ENCODE measurements around the gene STXBP6.

Gene STXBP6

GRCh38 chr14:24925771-24926374, 124.1 kb downstream of the STXBP6 start:
- TF ChIP-seq FOXP2 (optimal IDR thresholded peaks at IDR 0.05; ENCODE audit: borderline replicate concordance, extremely low read depth, extremely low read length, insufficient read depth) (no peak), POLR2AphosphoS5 (IDR thresholded peaks at IDR 0.05; ENCODE audit: low read depth, low read length) (no peak), SIN3A (IDR thresholded peaks at IDR 0.05; ENCODE audit: borderline replicate concordance, insufficient read depth, low read length) (no peak), TAF1 (IDR thresholded peaks at IDR 0.05; ENCODE audit: borderline replicate concordance, insufficient read depth, low read length) (no peak)
- TF ChIP-seq, protein P1, sequence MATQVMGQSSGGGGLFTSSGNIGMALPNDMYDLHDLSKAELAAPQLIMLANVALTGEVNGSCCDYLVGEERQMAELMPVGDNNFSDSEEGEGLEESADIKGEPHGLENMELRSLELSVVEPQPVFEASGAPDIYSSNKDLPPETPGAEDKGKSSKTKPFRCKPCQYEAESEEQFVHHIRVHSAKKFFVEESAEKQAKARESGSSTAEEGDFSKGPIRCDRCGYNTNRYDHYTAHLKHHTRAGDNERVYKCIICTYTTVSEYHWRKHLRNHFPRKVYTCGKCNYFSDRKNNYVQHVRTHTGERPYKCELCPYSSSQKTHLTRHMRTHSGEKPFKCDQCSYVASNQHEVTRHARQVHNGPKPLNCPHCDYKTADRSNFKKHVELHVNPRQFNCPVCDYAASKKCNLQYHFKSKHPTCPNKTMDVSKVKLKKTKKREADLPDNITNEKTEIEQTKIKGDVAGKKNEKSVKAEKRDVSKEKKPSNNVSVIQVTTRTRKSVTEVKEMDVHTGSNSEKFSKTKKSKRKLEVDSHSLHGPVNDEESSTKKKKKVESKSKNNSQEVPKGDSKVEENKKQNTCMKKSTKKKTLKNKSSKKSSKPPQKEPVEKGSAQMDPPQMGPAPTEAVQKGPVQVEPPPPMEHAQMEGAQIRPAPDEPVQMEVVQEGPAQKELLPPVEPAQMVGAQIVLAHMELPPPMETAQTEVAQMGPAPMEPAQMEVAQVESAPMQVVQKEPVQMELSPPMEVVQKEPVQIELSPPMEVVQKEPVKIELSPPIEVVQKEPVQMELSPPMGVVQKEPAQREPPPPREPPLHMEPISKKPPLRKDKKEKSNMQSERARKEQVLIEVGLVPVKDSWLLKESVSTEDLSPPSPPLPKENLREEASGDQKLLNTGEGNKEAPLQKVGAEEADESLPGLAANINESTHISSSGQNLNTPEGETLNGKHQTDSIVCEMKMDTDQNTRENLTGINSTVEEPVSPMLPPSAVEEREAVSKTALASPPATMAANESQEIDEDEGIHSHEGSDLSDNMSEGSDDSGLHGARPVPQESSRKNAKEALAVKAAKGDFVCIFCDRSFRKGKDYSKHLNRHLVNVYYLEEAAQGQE (IDR thresholded peaks at IDR 0.05; ENCODE audit: insufficient read depth in 1 of 2, low read depth in 2 of 2, low read length in 2 of 2): no peak

- TF ChIP-seq SIN3A (IDR thresholded peaks at IDR 0.05; ENCODE audit: borderline replicate concordance, insufficient read depth, low read length) (no peak), POLR2AphosphoS5 (IDR thresholded peaks at IDR 0.05; ENCODE audit: low read depth, low read length) (no peak), TAF1 (IDR thresholded peaks at IDR 0.05; ENCODE audit: borderline replicate concordance, insufficient read depth, low read length) (no peak), FOXP2 (optimal IDR thresholded peaks at IDR 0.05; ENCODE audit: borderline replicate concordance, extremely low read depth, extremely low read length, insufficient read depth) (no peak)
- TF ChIP-seq, protein P1 (IDR thresholded peaks at IDR 0.05; ENCODE audit: insufficient read depth in 1 of 2, low read depth in 2 of 2, low read length in 2 of 2): no peak
Observed at GRCh38 chr14:24924544-24924943, 125.4 kb downstream of the STXBP6 start.

DNA sequence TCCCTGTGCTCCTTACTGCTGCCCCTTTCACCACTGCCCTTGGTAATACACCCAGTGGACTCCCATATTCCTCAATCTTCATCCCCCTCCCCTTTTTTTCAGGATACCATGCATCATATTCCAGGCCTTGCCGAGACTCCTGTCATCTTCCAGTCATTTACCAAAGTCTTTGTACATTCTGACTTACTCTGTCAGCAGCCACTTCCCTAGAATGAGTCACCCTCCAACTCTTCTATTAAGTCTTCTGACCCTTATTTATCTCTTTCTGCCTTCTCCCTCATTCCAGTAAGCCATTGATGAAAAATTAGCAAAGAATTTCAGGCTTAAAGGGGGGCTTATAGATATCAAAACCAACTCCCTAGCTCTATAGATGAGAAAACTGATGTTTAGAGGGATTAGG, 128.0 kb downstream of the STXBP6 start:
- TF ChIP-seq TAF1 (IDR thresholded peaks at IDR 0.05; ENCODE audit: borderline replicate concordance, insufficient read depth, low read length) (no peak), FOXP2 (optimal IDR thresholded peaks at IDR 0.05; ENCODE audit: borderline replicate concordance, extremely low read depth, extremely low read length, insufficient read depth) (no peak), POLR2AphosphoS5 (IDR thresholded peaks at IDR 0.05; ENCODE audit: low read depth, low read length) (no peak), SIN3A (IDR thresholded peaks at IDR 0.05; ENCODE audit: borderline replicate concordance, insufficient read depth, low read length) (no peak)
- TF ChIP-seq, protein P1 (IDR thresholded peaks at IDR 0.05; ENCODE audit: insufficient read depth in 1 of 2, low read depth in 2 of 2, low read length in 2 of 2): no peak

DNA sequence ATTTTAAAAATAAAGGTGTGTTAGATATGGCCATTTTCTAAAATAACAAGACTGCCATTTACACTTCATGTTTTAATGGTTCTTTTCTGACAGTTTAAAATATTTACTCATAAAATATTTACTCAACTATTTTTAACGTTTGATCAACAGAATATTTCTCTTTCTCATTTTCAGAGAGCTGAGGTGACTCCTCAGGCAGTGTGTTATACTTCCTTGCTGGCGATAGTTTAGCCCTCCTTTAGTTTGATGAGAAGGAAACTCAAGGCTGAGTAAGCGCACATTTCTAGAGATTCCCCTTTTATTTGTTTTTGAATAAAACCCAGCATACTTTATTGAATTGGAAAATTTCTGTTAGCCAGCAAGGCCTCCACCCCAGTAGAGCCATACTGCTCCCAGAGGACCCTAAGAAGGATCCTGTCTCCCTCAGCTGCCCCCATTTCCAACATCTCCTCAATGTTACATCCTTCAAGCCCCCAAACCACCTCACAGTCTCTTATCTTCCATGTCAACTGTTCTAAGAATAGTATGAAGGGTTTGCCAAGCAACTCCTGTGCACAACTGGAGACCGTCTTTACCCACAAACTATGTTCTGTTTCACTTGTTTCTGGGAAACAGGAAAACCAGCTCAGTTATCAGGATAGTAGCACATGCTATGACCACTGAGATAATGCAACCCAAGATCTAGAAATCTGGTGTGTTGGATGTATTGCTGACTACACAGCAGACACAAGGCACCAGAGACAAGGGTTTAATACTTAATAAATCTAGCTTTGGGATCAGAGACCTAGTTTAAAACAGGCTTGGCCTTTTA, 129.5 kb downstream of the STXBP6 start:
- TF ChIP-seq SIN3A (IDR thresholded peaks at IDR 0.05; ENCODE audit: borderline replicate concordance, insufficient read depth, low read length) (no peak), FOXP2 (optimal IDR thresholded peaks at IDR 0.05; ENCODE audit: borderline replicate concordance, extremely low read depth, extremely low read length, insufficient read depth) (no peak), TAF1 (IDR thresholded peaks at IDR 0.05; ENCODE audit: borderline replicate concordance, insufficient read depth, low read length) (no peak), POLR2AphosphoS5 (IDR thresholded peaks at IDR 0.05; ENCODE audit: low read depth, low read length) (no peak)
- TF ChIP-seq, protein P1 (IDR thresholded peaks at IDR 0.05; ENCODE audit: insufficient read depth in 1 of 2, low read depth in 2 of 2, low read length in 2 of 2): no peak
